Caco-2 (cell line): ENCODE measurements around the gene NUP210. TPM values are rescaled to one million over a fixed set of nuclear protein-coding genes. Genes with fewer than 3 reads are reported as not detected.

Experiments used
- BruUV-seq: library from RNA; stranded (reverse); fragments of 400-500 nt; replicated peaks from 2 replicates; lab custom pipeline; 2021; lab: Mats Ljungman, UMichigan
- CTCF ChIA-PET: fragments of 300-600 bp; sonication (Branson Sonifier 250); formaldehyde crosslinking; loops from one replicate; lab custom pipeline; 2022; ENCODE audit warnings: antibody characterized with exemption; lab: Charles Lee
- POLR2A ChIA-PET: fragments of 300-600 bp; sonication (Branson Sonifier 250); formaldehyde crosslinking; loops from one replicate; lab custom pipeline; 2022; ENCODE audit warnings: antibody characterized with exemption; lab: Charles Lee
- DNase-seq, 2 experiments: peaks; one replicate each; pipeline versions ENCODE4 v3.0.0 to v3.0.0-alpha.2; 2020 to 2022
- H3K27me3 ChIP-seq: replicated peaks from 2 replicates; pipeline ENCODE4 v1.6.0; 2011; ENCODE audit warnings: low read length; ENCODE audit not compliant: control insufficient read depth, insufficient read depth
- H3K36me3 ChIP-seq: 2 replicates; pipeline ENCODE4 v1.5.1; 2011; ENCODE audit warnings: low read length; ENCODE audit not compliant: control insufficient read depth, insufficient read depth
- H3K4me1 ChIP-seq: fragments of 250-450 bp; sonication (Bioruptor Pico); 2 replicates; pipeline ENCODE4 v1.5.1; 2020; ENCODE audit warnings: mild to moderate bottlenecking
- H3K4me3 ChIP-seq: 2 replicates; pipeline ENCODE4 v1.5.1; 2011; ENCODE audit warnings: low read depth, mild to moderate bottlenecking, control low read depth, low read length
- H3K9me3 ChIP-seq: fragments of 250-450 bp; sonication (Bioruptor Pico); 2 replicates; pipeline ENCODE4 v1.5.1; 2020; ENCODE audit warnings: mild to moderate bottlenecking, moderate library complexity
- H3K27ac Mint-ChIP-seq: one replicate; pipeline ENCODE4 v1.8.0; 2022; ENCODE audit warnings: mixed read lengths; ENCODE audit not compliant: unreplicated experiment
- H3K27me3 Mint-ChIP-seq: one replicate; pipeline ENCODE4 v1.8.0; 2022; ENCODE audit warnings: mixed read lengths; ENCODE audit not compliant: insufficient read depth, unreplicated experiment
- H3K36me3 Mint-ChIP-seq: one replicate; pipeline ENCODE4 v1.8.0; 2022; ENCODE audit warnings: mild to moderate bottlenecking, mixed read lengths; ENCODE audit not compliant: insufficient read depth, unreplicated experiment
- H3K4me1 Mint-ChIP-seq: one replicate; pipeline ENCODE4 v1.8.0; 2022; ENCODE audit warnings: low read depth, mixed read lengths; ENCODE audit not compliant: unreplicated experiment
- H3K4me3 Mint-ChIP-seq: one replicate; pipeline ENCODE4 v1.8.0; 2022; ENCODE audit warnings: mild to moderate bottlenecking, moderate library complexity, mixed read lengths; ENCODE audit not compliant: unreplicated experiment
- H3K9me3 Mint-ChIP-seq: one replicate; pipeline ENCODE4 v1.8.0; 2022; ENCODE audit warnings: mixed read lengths; ENCODE audit not compliant: unreplicated experiment
- intact Hi-C: fragments of 100-400 bp; cut with micrococcal nuclease; formaldehyde crosslinking; loops from one replicate; pipeline ENCODE4 v1.10.0; 2022; ENCODE audit not compliant: unreplicated experiment
- total RNA-seq: library from RNA; stranded (reverse); gene quantifications from 2 replicates; pipeline ENCODE4 v1.2.3, GENCODE V29; 2022
- TF ChIP-seq, protein P1 (sequence below), 2 experiments: fragments of 200-600 bp in 1 of 2; IDR thresholded peaks; 1 replicate in 1 of 2; 2 replicates in 1 of 2; pipeline versions ENCODE4 v1.5.1 to v1.8.0; 2011 to 2022; ENCODE audit warnings: antibody characterized with exemption in 1 of 2, control low read depth in 1 of 2, inconsistent platforms in 1 of 2, low read depth in 1 of 2, low read length in 1 of 2, mild to moderate bottlenecking in 1 of 2, moderate library complexity in 1 of 2; ENCODE audit not compliant: insufficient read depth in 1 of 2, severe bottlenecking in 1 of 2, unreplicated experiment in 1 of 2

Gene NUP210
- total RNA-seq, 1 experiment from 2014 or later: 63.7 TPM

DNA sequence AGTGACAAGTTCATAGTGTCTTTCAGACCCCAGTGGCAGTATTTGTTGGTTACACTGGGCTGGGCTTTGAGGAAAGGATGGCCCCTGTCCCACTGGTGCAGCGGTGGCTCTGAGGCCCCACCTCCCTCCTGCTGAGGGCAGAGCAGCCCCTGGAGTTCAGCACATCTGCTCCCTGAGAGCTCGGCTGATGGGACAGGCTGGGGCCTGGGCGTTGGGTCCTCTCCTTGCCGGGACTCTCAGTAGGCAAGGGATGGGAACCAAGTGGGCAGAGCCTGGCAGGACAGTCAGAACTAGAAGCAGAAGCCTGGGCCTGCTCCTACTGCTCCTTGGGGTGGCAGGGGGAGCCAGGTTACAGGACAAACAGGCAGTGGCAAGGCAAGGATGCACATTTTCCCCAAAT is 114.5 kb downstream of the NUP210 start:
- no peaks in the 10 kb centered on the region for H3K9me3 Mint-ChIP-seq
- H3K4me1 ChIP-seq: peaks cover 6% of the 10 kb centered on the region; the same call in 1 of the 2 replicates
- intact Hi-C loops: no loop called here
- no peaks in the 10 kb centered on the region for H3K36me3 Mint-ChIP-seq
- H3K4me1 Mint-ChIP-seq: no peaks in the 10 kb centered on the region
- no peaks in the 10 kb centered on the region for H3K27me3 Mint-ChIP-seq
- no peaks in the 10 kb centered on the region for H3K36me3 ChIP-seq
- no peak for DNase-seq
- ChIA-PET POLR2A (no interaction called here), CTCF (no interaction called here)
- TF ChIP-seq, protein P1, sequence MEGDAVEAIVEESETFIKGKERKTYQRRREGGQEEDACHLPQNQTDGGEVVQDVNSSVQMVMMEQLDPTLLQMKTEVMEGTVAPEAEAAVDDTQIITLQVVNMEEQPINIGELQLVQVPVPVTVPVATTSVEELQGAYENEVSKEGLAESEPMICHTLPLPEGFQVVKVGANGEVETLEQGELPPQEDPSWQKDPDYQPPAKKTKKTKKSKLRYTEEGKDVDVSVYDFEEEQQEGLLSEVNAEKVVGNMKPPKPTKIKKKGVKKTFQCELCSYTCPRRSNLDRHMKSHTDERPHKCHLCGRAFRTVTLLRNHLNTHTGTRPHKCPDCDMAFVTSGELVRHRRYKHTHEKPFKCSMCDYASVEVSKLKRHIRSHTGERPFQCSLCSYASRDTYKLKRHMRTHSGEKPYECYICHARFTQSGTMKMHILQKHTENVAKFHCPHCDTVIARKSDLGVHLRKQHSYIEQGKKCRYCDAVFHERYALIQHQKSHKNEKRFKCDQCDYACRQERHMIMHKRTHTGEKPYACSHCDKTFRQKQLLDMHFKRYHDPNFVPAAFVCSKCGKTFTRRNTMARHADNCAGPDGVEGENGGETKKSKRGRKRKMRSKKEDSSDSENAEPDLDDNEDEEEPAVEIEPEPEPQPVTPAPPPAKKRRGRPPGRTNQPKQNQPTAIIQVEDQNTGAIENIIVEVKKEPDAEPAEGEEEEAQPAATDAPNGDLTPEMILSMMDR (IDR thresholded peaks at IDR 0.05; ENCODE audit: insufficient read depth in 1 of 2, low read depth in 1 of 2, low read length in 1 of 2, severe bottlenecking in 1 of 2, unreplicated experiment in 1 of 2): no peak
- H3K27ac Mint-ChIP-seq: no peak overlapping the region
- H3K27me3 ChIP-seq: no peaks in the 10 kb centered on the region
- no peak overlapping the region for H3K4me3 ChIP-seq
- no TSS peak for BruUV-seq
- no peak overlapping the region for H3K4me3 Mint-ChIP-seq
- no peaks in the 10 kb centered on the region for H3K9me3 ChIP-seq

DNA sequence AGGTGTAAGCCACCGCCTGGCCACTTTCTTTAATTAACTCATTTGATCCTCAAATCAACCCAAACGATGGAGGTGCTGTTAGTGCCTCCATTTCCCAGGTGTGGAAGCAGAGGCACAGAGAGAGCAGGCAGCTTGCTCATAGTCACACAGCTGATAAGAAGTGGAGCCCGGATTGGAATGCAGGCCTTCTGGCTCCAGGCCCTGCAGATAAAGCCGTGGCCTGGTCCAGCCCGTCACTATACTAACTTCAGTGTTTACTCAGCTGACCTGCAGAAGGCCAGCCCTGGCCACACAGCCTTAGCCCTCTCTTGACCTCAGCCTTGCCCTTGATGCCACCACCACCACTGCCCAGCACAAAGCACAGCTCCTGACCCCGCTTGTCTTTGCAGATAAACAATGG is 116.7 kb downstream of the NUP210 start:
- TF ChIP-seq, protein P1 (IDR thresholded peaks at IDR 0.05; ENCODE audit: insufficient read depth in 1 of 2, low read depth in 1 of 2, low read length in 1 of 2, severe bottlenecking in 1 of 2, unreplicated experiment in 1 of 2): no peak
- H3K36me3 Mint-ChIP-seq: no peaks in the 10 kb centered on the region
- no TSS peak for BruUV-seq
- peak in 1 of 2 experiments; percentile 29 for DNase-seq
- H3K27me3 Mint-ChIP-seq: no peaks in the 10 kb centered on the region
- H3K4me3 Mint-ChIP-seq: no peak overlapping the region
- H3K9me3 Mint-ChIP-seq: no peaks in the 10 kb centered on the region
- CTCF ChIA-PET: no interaction called here
- H3K9me3 ChIP-seq: no peaks in the 10 kb centered on the region
- no peak overlapping the region for H3K4me3 ChIP-seq
- intact Hi-C loops: no loop called here
- H3K36me3 ChIP-seq: no peaks in the 10 kb centered on the region
- POLR2A ChIA-PET: no interaction called here
- H3K4me1 ChIP-seq: peaks cover 6% of the 10 kb centered on the region; the same call in 1 of the 2 replicates
- H3K27ac Mint-ChIP-seq: no peak overlapping the region
- H3K27me3 ChIP-seq: no peaks in the 10 kb centered on the region
- H3K4me1 Mint-ChIP-seq: no peaks in the 10 kb centered on the region

DNA sequence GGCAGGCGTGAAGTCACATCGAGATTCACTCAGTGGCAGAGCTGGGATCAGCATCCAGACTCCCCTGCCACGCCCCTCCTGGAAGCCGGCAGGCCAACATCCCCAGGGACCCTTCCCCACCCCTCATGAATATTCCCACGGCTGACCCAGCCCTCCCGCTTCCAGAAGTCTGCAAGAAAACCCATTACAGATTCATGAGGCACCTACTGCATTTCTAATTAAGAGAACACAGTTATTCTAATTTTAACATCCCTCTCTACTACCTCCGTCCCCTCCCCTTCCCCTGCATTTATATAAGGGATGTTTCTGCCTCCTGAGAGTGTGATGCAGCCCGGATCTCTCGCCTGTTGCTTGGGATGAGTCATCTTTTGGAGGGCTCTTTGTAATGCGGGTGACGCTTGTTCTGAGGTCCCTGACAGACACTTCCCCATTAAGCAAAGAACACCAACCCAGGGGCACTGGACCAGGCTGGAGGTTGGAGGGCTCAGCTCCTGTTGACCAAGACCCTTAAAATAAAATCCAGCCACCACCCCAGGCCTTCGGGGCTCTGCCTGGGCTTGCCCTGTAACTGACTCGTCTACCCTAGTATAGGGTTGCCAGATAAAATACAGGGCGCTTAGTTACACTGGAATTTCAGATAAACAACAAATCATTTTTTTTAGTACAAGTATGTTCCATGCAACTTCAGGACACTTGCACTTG is 118.7 kb downstream of the NUP210 start:
- no peaks in the 10 kb centered on the region for H3K36me3 ChIP-seq
- H3K27me3 ChIP-seq: no peaks in the 10 kb centered on the region
- peaks cover 6% of the 10 kb centered on the region; the same call in 1 of the 2 replicates for H3K4me1 ChIP-seq
- Mint-ChIP-seq H3K36me3 (no peaks in the 10 kb centered on the region), H3K4me1 (no peaks in the 10 kb centered on the region), H3K9me3 (no peaks in the 10 kb centered on the region), H3K27ac (no peak overlapping the region), H3K27me3 (no peaks in the 10 kb centered on the region), H3K4me3 (no peak overlapping the region)
- ChIA-PET CTCF (no interaction called here), POLR2A (no interaction called here)
- TF ChIP-seq, protein P1 (IDR thresholded peaks at IDR 0.05; ENCODE audit: insufficient read depth in 1 of 2, low read depth in 1 of 2, low read length in 1 of 2, severe bottlenecking in 1 of 2, unreplicated experiment in 1 of 2): no peak
- intact Hi-C loops: no loop called here
- DNase-seq: no peak
- no peak overlapping the region for H3K4me3 ChIP-seq
- no TSS peak for BruUV-seq
- no peaks in the 10 kb centered on the region for H3K9me3 ChIP-seq
